ENCODE results near the gene UNC93B1.

DNA sequence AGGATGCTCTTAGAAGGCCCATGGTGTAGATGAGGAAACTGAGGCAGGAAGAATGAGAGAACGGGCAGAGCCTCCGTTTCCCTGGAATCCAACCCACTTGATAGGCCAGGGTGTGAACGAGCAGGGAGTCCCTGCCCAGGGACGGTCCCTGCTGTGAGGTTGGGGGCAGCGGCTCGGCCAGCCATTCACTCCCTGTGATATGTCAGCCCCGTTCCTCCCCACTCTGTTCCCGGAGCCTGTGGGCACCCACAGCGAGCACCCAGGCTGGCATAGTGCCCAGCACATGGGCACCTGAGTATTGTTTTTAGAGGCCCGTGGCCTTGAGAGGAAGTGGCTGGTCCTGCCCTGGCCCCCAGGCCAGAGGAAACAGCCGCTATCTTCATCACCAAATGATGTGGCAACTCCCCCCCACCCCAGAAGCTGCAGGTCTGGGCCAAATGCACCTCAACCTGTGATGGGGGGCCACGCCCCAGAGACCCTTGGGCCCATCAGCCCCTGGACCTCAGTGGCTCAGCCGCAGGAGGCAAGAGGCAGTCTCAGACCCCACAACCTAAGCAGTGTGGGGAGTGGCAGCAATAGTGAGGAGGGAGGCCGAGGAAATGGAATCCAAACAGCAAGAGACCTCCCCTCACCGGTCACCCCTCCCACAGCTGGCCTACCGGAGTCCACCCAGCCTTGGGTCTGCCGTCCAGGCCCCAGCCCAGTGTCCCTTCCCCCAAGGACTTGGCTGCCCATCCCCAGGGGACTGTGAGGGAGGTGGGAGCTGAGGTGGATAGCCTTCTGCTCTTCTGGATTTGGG, 8.3 kb upstream of the UNC93B1 start:
- TF ChIP-seq, protein P1, sequence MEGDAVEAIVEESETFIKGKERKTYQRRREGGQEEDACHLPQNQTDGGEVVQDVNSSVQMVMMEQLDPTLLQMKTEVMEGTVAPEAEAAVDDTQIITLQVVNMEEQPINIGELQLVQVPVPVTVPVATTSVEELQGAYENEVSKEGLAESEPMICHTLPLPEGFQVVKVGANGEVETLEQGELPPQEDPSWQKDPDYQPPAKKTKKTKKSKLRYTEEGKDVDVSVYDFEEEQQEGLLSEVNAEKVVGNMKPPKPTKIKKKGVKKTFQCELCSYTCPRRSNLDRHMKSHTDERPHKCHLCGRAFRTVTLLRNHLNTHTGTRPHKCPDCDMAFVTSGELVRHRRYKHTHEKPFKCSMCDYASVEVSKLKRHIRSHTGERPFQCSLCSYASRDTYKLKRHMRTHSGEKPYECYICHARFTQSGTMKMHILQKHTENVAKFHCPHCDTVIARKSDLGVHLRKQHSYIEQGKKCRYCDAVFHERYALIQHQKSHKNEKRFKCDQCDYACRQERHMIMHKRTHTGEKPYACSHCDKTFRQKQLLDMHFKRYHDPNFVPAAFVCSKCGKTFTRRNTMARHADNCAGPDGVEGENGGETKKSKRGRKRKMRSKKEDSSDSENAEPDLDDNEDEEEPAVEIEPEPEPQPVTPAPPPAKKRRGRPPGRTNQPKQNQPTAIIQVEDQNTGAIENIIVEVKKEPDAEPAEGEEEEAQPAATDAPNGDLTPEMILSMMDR (conservative IDR thresholded peaks at IDR 0.05) = no peak
- no peak for TF ChIP-seq EZH2 (IDR thresholded peaks at IDR 0.05; ENCODE audit: low read depth)

All from PC-9 (cell line).